OCI-LY3 (cell line): Measurements from ENCODE around the gene COX6A2.

Experiments
- H2AFZ ChIP-seq: fragments of 200-600, 300-600 bp; shearing (Covaris generic); 2 replicates; pipeline ENCODE4 v1.6.0; 2014; ENCODE audit warnings: antibody characterized with exemption, low read depth, low read length
- H3K27ac ChIP-seq: fragments of 200-600, 300-600 bp; sonication (generic); 2 replicates; pipeline ENCODE4 v1.5.1; 2014; ENCODE audit warnings: mild to moderate bottlenecking, low read length, moderate library complexity, mixed read lengths
- H3K27me3 ChIP-seq: fragments of 200-600, 300-600 bp; sonication (generic); 2 replicates; pipeline ENCODE4 v1.6.1; 2014; ENCODE audit warnings: low read depth, low read length, mixed read lengths
- H3K36me3 ChIP-seq: fragments of 200-600, 300-600 bp; sonication (generic); replicated peaks from 2 replicates; pipeline ENCODE3; 2014; ENCODE audit warnings: low read depth, low read length, mixed read lengths
- H3K4me1 ChIP-seq: fragments of 300-600, 200-600 bp; sonication (generic); 2 replicates; pipeline ENCODE4 v1.6.1; 2014; ENCODE audit warnings: low read length, mixed read lengths
- H3K4me2 ChIP-seq: fragments of 200-600, 300-600 bp; sonication (generic); 2 replicates; pipeline ENCODE4 v1.6.1; 2014; ENCODE audit warnings: low read length, mixed read lengths
- H3K4me3 ChIP-seq: fragments of 300-600, 200-600 bp; sonication (generic); 2 replicates; pipeline ENCODE4 v1.5.1; 2014; ENCODE audit warnings: antibody characterized with exemption, mild to moderate bottlenecking, low read length, moderate library complexity
- H3K79me2 ChIP-seq: fragments of 300-600, 200-600 bp; shearing (Covaris generic); 2 replicates; pipeline ENCODE4 v1.6.1; 2014; ENCODE audit warnings: mild to moderate bottlenecking, low read length, mixed read lengths
- H3K9ac ChIP-seq: fragments of 300-600, 200-600 bp; shearing (Covaris generic); 2 replicates; pipeline ENCODE4 v1.6.0; 2014; ENCODE audit warnings: mild to moderate bottlenecking, low read length, moderate library complexity
- H3K9me3 ChIP-seq: fragments of 200-600, 300-600 bp; shearing (Covaris generic); 2 replicates; pipeline ENCODE4 v1.6.1; 2014; ENCODE audit warnings: low read length, mixed read lengths; ENCODE audit not compliant: insufficient read depth
- H4K20me1 ChIP-seq: fragments of 200-600, 300-600 bp; sonication (generic); 2 replicates; pipeline ENCODE4 v1.6.1; 2016; ENCODE audit warnings: low read length, mixed read lengths; ENCODE audit not compliant: insufficient read depth
- EZH2phosphoT487 ChIP-seq: fragments of 200-600 bp; shearing (Covaris generic); IDR thresholded peaks from 2 replicates; pipeline ENCODE4 v1.6.1; 2018; ENCODE audit warnings: antibody characterized with exemption, mixed run types, low read depth
- TF ChIP-seq, protein P1 (sequence below): fragments of 200-600, 300-600 bp; sonication (generic); IDR thresholded peaks from 2 replicates; pipeline ENCODE4 v1.5.1; 2014; ENCODE audit warnings: antibody characterized with exemption, low read length, low read depth

Gene COX6A2

DNA sequence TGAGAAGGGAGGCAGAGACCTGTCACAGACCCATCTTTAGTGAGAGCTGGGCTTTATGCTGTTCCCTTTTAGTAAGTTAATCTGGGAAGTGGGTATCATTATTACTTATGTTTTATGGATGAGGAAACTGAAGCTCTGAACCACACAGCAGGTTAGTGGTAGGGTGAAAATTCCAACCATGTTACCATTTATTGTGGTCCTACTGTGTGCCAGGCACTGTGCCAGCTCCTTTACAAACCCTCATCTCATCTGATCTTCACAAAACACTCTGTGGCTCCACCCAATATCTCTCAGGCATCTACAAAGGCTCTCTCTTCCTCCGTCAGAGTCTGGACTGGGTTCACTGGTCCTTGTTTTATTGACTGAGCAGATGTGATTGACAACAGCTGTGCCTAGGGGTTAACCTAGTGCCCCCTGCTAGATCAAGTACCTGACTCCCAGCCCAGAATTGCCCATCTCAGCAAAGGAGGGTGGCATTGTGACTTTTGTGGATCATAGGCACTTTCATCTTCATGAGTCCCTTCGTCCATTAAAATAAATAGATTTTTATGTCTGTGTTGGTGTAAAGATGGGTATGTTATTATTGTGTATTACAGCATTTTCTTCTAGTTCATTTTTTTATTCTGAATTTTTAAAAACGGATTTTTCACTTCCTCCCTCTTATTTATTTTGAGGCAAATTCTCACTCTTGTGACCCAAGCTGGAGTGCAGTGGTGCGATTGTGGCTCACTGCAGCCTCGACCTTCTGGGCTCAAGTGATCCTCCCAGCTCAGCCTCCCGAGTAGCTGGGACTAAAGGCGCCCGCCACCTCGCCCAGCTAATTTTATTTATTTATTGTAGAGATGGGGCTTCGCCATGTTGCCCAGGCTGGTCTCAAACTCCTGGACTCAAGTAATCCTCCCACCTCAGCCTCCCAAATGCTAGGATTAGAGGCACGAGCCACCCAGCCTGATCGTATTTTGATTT lies 46.9 kb upstream of the COX6A2 start:
- H3K9ac ChIP-seq: no peak overlapping the region
- H3K4me2 ChIP-seq: no peak overlapping the region
- no peak overlapping the region for H3K4me3 ChIP-seq
- H3K36me3 ChIP-seq: no peaks in the 10 kb centered on the region
- H3K27me3 ChIP-seq: no peaks in the 10 kb centered on the region
- H2AFZ ChIP-seq: no peak overlapping the region
- TF ChIP-seq, protein P1, sequence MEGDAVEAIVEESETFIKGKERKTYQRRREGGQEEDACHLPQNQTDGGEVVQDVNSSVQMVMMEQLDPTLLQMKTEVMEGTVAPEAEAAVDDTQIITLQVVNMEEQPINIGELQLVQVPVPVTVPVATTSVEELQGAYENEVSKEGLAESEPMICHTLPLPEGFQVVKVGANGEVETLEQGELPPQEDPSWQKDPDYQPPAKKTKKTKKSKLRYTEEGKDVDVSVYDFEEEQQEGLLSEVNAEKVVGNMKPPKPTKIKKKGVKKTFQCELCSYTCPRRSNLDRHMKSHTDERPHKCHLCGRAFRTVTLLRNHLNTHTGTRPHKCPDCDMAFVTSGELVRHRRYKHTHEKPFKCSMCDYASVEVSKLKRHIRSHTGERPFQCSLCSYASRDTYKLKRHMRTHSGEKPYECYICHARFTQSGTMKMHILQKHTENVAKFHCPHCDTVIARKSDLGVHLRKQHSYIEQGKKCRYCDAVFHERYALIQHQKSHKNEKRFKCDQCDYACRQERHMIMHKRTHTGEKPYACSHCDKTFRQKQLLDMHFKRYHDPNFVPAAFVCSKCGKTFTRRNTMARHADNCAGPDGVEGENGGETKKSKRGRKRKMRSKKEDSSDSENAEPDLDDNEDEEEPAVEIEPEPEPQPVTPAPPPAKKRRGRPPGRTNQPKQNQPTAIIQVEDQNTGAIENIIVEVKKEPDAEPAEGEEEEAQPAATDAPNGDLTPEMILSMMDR: no peak
- no peak for TF ChIP-seq EZH2phosphoT487
- no peaks in the 10 kb centered on the region for H3K9me3 ChIP-seq
- H3K4me1 ChIP-seq: 0 out of 2 replicates have a peak, but pooled peaks cover 3% of the 10 kb centered on the region
- no peaks in the 10 kb centered on the region for H3K79me2 ChIP-seq
- no peaks in the 10 kb centered on the region for H4K20me1 ChIP-seq
- H3K27ac ChIP-seq: no peak overlapping the region

DNA sequence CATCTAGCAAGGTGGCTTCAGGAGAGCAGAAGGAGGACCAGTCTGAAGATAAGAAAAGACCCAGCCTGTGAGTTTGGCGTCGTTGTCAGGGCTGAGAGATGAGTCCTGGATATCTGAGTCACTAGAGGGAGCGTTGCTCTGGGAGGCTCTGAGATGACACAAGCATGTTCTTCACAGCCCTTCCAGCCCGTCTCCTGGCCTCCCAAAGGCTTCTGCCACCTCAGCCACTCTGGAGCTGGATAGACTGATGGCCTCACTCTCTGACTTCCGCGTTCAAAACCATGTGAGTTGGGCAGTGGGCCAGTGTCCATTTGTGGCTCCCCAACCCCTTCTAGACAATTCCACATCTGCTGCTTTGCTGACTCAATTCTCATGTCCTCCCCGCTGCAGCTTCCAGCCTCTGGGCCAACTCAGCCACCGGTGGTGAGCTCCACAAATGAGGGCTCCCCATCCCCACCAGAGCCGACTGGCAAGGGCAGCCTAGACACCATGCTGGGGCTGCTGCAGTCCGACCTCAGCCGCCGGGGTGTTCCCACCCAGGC lies 46.1 kb upstream of the COX6A2 start:
- H3K4me2 ChIP-seq: no peak overlapping the region
- H3K4me3 ChIP-seq: no peak overlapping the region
- TF ChIP-seq, protein P1: no peak
- TF ChIP-seq EZH2phosphoT487: no peak
- H3K9ac ChIP-seq: no peak overlapping the region
- 0 out of 2 replicates have a peak, but pooled peaks cover 3% of the 10 kb centered on the region for H3K4me1 ChIP-seq
- H4K20me1 ChIP-seq: no peaks in the 10 kb centered on the region
- H2AFZ ChIP-seq: no peak overlapping the region
- no peaks in the 10 kb centered on the region for H3K27me3 ChIP-seq
- no peaks in the 10 kb centered on the region for H3K36me3 ChIP-seq
- no peaks in the 10 kb centered on the region for H3K9me3 ChIP-seq
- no peak overlapping the region for H3K27ac ChIP-seq
- H3K79me2 ChIP-seq: no peaks in the 10 kb centered on the region

DNA sequence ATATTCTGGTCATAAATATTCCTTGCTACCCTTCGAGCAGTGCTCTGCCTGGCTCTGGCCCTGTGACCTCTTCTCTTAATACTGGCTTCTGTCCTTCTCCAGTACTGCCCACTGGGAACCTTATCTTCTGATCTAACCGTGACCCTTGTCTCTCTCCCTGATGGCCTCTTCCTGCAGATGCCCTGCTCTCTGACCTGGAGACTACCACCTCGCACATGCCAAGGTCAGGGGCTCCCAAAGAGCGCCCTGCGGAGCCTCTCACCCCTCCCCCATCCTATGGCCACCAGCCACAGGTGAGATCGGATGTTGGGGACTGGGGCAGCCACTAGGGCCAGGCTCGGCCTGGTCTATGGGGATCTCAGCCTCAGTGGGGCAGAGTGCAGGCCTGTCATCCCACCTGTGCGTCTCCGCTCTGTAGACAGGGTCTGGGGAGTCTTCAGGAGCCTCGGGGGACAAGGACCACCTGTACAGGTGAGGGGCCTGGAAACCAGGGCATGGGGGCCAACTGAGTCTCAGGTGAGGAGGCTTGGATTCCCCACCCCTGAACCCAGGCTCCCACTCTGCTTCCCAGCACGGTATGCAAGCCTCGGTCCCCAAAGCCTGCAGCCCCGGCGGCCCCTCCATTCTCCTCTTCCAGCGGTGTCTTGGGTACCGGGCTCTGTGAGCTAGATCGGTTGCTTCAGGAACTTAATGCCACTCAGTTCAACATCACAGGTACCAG lies 45.3 kb upstream of the COX6A2 start:
- H3K27ac ChIP-seq: no peak overlapping the region
- no peaks in the 10 kb centered on the region for H4K20me1 ChIP-seq
- TF ChIP-seq, protein P1: no peak
- TF ChIP-seq EZH2phosphoT487: no peak
- H3K9me3 ChIP-seq: no peaks in the 10 kb centered on the region
- no peak overlapping the region for H3K4me3 ChIP-seq
- no peak overlapping the region for H3K9ac ChIP-seq
- H3K4me2 ChIP-seq: no peak overlapping the region
- 0 out of 2 replicates have a peak, but pooled peaks cover 3% of the 10 kb centered on the region for H3K4me1 ChIP-seq
- no peaks in the 10 kb centered on the region for H3K36me3 ChIP-seq
- H2AFZ ChIP-seq: no peak overlapping the region
- no peaks in the 10 kb centered on the region for H3K27me3 ChIP-seq
- no peaks in the 10 kb centered on the region for H3K79me2 ChIP-seq

DNA sequence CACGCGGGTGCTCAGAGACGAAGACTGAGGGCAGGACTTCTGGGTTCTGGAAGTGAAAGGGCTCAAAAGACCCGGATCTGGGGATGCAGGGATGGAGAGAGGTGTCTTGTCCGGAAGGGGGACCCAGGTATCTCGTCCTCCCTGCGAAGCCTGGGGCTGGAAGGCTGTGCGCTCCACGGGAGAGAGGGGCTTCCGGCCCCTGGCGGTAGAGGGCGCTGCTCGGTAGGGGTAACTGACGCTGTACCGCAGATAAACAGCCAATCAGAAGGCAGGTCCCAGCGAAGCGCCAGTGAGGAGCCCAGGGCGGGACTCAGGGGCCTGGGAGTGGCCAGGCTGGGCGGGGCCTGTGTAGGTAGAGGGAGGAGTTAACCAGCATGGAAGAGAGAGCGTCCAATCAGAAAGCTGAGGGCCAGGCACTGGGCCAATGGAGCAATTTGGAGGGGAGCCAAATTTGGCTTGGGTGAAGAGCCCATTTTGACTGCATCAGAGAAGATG lies 44.6 kb upstream of the COX6A2 start:
- Histone ChIP-seq H3K4me1 (0 out of 2 replicates have a peak, but pooled peaks cover 3% of the 10 kb centered on the region), H3K9ac (no peak overlapping the region), H2AFZ (no peak overlapping the region), H3K27me3 (no peaks in the 10 kb centered on the region), H3K9me3 (no peaks in the 10 kb centered on the region), H3K79me2 (no peaks in the 10 kb centered on the region), H3K4me3 (no peak overlapping the region), H3K27ac (no peak overlapping the region), H3K36me3 (no peaks in the 10 kb centered on the region), H3K4me2 (no peak overlapping the region), H4K20me1 (no peaks in the 10 kb centered on the region)
- TF ChIP-seq, protein P1: no peak
- TF ChIP-seq EZH2phosphoT487: no peak
